Peyer's patch (tissue), 4 donors: ENCODE results near the gene TNMD. TPM values are rescaled to one million over a fixed set of nuclear protein-coding genes. Genes with fewer than 3 reads are reported as not detected.

ENCODE experiments used
- DNase-seq, 3 donors: peaks; one replicate each; pipeline ENCODE4 v3.0.0-alpha.2; 2017 to 2019
- H3K27ac ChIP-seq, 4 donors: fragments of 200-600 bp; sonication (generic); one replicate each; pipeline ENCODE4 v1.5.1; 2016 to 2019
- H3K27me3 ChIP-seq, 2 donors: fragments of 200-600 bp; sonication (generic); one replicate each; pipeline ENCODE4 v1.5.1; 2019
- H3K36me3 ChIP-seq, 3 donors: fragments of 200-600 bp; sonication (generic); one replicate each; pipeline ENCODE4 v1.5.1; 2016 to 2019
- H3K4me1 ChIP-seq, 4 donors: fragments of 200-600 bp; sonication (generic); one replicate each; pipeline ENCODE4 v1.5.1; 2016 to 2019
- H3K4me3 ChIP-seq, 4 donors: fragments of 200-600 bp; sonication (generic); 1 replicate in 3 of 4; 2 replicates in 1 of 4; pipeline ENCODE4 v1.5.1; 2016 to 2019; ENCODE audit warnings: mild to moderate bottlenecking in 1 of 4
- H3K9me3 ChIP-seq, 4 donors: fragments of 200-600 bp; sonication (generic); one replicate each; pipeline ENCODE4 v1.5.1; 2016 to 2019; ENCODE audit warnings: mild to moderate bottlenecking in 1 of 4
- POLR2A ChIP-seq, 2 donors: fragments of 450-650 bp; IDR thresholded peaks; one replicate each; pipeline ENCODE4 v1.5.1; 2017; ENCODE audit warnings: antibody characterized with exemption in 2 of 2, mild to moderate bottlenecking in 2 of 2, moderate library complexity in 2 of 2
- total RNA-seq, 4 donors: library from RNA; depleted of rRNA; stranded (reverse); fragments of >200 nt; gene quantifications; one replicate each; pipeline ENCODE4 v1.1.0, GENCODE V29; 2016
- TF ChIP-seq, protein P1 (sequence below), 6 experiments: fragments of 450-650 bp in 4 of 6; fragments of 200-600 bp in 2 of 6; sonication (generic) in 1 of 6; IDR thresholded peaks; one replicate each; pipeline ENCODE4 v1.5.1; 2017 to 2019; ENCODE audit warnings: antibody characterized with exemption in 6 of 6, mild to moderate bottlenecking in 3 of 6, moderate library complexity in 1 of 6

Gene TNMD
- total RNA-seq, 4 donors from 2014 or later: 3.1 TPM; not detected in 3

DNA sequence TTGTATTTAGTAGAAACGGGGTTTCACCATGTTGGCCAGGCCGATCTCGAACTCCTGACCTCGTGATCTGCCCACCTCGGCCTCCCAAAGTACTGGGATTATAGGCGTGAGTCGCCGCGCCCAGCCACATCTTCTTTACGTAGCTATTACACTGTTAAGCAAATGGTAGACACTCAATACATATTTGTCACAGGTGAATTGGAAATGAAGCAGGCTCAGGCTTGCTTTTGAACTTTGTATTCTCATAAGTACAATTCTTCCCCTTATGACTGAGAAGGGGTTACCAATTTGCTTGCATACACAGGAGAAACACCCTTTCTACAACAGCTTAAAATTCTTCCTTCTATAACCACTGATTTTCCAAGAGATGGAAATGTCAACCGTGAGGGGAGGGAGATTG, 58.5 kb downstream of the TNMD start:
- H3K36me3 ChIP-seq: no peaks in the 10 kb centered on the region
- no peak overlapping the region for H3K4me3 ChIP-seq
- peak overlapping the region in 1 of 4 donors; percentile 35 for H3K27ac ChIP-seq
- DNase-seq: no peak
- no peaks in the 10 kb centered on the region for H3K9me3 ChIP-seq
- H3K27me3 ChIP-seq: no peaks in the 10 kb centered on the region
- no peak for TF ChIP-seq POLR2A (IDR thresholded peaks at IDR 0.05)
- TF ChIP-seq, protein P1, sequence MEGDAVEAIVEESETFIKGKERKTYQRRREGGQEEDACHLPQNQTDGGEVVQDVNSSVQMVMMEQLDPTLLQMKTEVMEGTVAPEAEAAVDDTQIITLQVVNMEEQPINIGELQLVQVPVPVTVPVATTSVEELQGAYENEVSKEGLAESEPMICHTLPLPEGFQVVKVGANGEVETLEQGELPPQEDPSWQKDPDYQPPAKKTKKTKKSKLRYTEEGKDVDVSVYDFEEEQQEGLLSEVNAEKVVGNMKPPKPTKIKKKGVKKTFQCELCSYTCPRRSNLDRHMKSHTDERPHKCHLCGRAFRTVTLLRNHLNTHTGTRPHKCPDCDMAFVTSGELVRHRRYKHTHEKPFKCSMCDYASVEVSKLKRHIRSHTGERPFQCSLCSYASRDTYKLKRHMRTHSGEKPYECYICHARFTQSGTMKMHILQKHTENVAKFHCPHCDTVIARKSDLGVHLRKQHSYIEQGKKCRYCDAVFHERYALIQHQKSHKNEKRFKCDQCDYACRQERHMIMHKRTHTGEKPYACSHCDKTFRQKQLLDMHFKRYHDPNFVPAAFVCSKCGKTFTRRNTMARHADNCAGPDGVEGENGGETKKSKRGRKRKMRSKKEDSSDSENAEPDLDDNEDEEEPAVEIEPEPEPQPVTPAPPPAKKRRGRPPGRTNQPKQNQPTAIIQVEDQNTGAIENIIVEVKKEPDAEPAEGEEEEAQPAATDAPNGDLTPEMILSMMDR (IDR thresholded peaks at IDR 0.05): no peak
- no peaks in the 10 kb centered on the region for H3K4me1 ChIP-seq

DNA sequence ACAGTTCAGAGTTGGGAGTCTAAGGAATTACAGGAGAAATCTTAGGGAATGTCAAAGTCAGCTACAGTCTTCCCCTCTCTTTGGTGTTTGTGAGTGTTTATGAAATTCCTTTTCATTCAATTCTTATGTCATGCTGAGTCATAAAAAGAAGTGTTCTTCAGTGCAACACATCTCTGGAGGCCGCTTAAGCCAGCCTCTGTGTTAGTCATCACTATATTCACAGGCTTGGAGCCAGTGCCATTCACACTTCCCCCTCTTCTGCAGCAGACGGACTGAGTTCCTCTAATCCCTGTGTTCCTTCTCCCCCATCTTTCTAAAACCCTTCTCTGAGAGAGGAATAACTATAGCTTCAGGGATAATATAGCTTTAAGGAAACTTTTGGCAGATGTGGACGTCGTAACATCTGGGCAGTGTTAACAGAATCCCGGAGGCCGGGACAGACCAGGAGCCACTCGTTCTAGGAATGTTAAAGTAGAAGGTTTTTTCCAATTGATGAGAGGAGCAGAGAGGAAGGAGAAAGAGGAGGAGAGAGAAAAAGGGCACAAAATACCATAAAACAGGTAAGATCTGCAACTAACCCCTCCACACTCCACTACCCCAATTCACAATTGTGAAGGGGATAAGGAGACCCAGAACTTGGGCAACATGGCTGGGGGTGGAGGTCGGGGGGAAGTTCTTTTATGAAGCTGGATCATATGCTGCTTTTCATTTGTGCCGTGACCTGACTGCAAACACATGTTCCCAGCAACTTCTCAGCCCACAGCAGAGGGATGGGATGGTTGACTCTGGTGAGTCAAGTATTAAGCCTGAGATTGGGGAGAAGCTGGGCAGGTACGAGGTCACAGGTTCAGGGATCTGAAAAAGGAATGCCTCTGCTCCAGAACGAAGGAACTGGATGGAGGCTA, 59.5 kb downstream of the TNMD start, which contains the start of gene SRPX2:
TSS of gene SRPX2 (plus strand) at position 244 of the 905 bp plus-strand sequence. CDS start 2,124 bp downstream, outside the sequence.
- Histone ChIP-seq H3K27me3 (no peaks in the 10 kb centered on the region), H3K27ac (peak within 1 kb of the TSS in 2 of 4 donors; percentile 35 to 57), H3K4me3 (peak within 1 kb of the TSS in 1 of 4 donors; percentile 17), H3K4me1 (peaks cover 0 to 6% (median 0%) of the 10 kb centered on the region in 4 donors), H3K9me3 (no peaks in the 10 kb centered on the region), H3K36me3 (no peaks in the 10 kb centered on the region)
- peak in 1 of 3 donors; percentile 64 for DNase-seq
- TF ChIP-seq, protein P1 (IDR thresholded peaks at IDR 0.05): no peak
- TF ChIP-seq POLR2A (IDR thresholded peaks at IDR 0.05): no peak

DNA sequence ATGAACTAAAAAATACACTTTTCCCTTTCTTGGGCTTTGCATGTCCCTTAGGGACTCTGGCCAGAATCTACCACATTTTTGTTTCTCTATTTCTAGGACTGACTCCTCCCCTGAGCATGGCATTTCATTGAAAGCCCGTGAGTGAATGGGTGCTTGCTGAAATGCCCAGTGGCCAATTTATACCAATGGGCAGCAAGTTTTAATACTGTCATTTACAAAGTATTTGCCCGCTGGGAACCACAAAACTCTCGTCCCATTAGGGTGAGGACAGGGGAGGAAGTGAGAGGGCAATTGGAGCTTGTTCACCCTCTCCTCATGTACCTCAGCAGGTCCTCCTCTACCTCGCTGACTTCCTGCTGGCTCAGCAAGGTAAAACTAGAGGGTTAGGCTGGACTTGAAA, 60.4 kb downstream of the TNMD start:
- H3K4me1 ChIP-seq: peaks cover 0 to 9% (median 0%) of the 10 kb centered on the region in 4 donors
- H3K27me3 ChIP-seq: no peaks in the 10 kb centered on the region
- H3K36me3 ChIP-seq: no peaks in the 10 kb centered on the region
- H3K27ac ChIP-seq: peak overlapping the region in 2 of 4 donors; percentile 22 to 35
- no peaks in the 10 kb centered on the region for H3K9me3 ChIP-seq
- TF ChIP-seq, protein P1 (IDR thresholded peaks at IDR 0.05): no peak
- no peak for TF ChIP-seq POLR2A (IDR thresholded peaks at IDR 0.05)
- H3K4me3 ChIP-seq: peak overlapping the region in 1 of 4 donors; percentile 17
- no peak for DNase-seq

DNA sequence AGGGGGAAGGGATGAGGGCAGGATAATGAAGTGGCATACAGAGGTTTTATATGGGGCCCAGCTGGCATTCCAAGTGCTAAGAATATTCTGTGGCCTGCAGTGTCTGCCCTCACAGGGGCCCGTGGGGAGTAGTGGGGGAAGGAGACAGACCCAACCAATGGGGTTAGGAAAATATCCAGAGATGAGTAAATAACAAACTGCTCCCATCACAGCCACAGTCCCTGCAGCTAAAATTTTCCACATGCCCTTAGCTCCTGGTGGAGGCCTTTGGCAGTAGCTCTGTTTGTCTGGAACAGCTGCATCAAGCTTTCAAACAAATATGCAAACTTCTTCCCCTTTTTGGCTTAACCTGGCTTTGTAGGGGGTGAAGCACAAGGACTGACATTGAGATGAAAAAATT, 62.4 kb downstream of the TNMD start:
- H3K4me1 ChIP-seq: peaks cover 0 to 9% (median 0%) of the 10 kb centered on the region in 4 donors
- no peak for TF ChIP-seq POLR2A (IDR thresholded peaks at IDR 0.05)
- TF ChIP-seq, protein P1 (IDR thresholded peaks at IDR 0.05): no peak
- H3K27me3 ChIP-seq: no peaks in the 10 kb centered on the region
- H3K9me3 ChIP-seq: no peaks in the 10 kb centered on the region
- no peak for DNase-seq
- H3K27ac ChIP-seq: peak overlapping the region in 2 of 4 donors; percentile 7 to 77
- H3K4me3 ChIP-seq: no peak overlapping the region
- H3K36me3 ChIP-seq: no peaks in the 10 kb centered on the region

DNA sequence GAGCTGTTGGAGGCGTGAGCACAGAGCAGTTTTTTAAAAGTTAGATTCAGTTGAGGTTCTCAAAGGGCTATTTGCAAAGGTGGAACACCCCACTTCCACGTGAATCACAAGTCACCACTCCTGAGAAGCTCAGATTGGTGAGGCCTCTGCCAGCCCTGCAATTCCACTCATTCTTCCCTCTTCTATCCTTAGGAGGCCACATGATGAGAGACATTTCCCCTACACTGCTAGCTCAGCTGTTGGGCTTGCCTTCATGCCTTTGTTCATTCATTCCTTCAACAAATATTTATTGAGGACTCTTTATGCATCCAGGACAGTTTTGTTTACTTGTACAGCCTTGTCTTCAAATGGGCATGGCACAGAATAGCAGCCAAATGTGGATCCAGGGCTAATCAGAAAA, 63.0 kb downstream of the TNMD start:
- Histone ChIP-seq H3K27me3 (no peaks in the 10 kb centered on the region), H3K27ac (peak overlapping the region in 2 of 4 donors; percentile 77 to 80), H3K9me3 (no peaks in the 10 kb centered on the region), H3K4me3 (no peak overlapping the region), H3K4me1 (peaks cover 0 to 9% (median 0%) of the 10 kb centered on the region in 4 donors), H3K36me3 (no peaks in the 10 kb centered on the region)
- DNase-seq: no peak
- TF ChIP-seq, protein P1 (IDR thresholded peaks at IDR 0.05): no peak
- TF ChIP-seq POLR2A (IDR thresholded peaks at IDR 0.05): no peak
